Measurements from ENCODE around the gene HYAL3.

HYAL3 gene

DNA sequence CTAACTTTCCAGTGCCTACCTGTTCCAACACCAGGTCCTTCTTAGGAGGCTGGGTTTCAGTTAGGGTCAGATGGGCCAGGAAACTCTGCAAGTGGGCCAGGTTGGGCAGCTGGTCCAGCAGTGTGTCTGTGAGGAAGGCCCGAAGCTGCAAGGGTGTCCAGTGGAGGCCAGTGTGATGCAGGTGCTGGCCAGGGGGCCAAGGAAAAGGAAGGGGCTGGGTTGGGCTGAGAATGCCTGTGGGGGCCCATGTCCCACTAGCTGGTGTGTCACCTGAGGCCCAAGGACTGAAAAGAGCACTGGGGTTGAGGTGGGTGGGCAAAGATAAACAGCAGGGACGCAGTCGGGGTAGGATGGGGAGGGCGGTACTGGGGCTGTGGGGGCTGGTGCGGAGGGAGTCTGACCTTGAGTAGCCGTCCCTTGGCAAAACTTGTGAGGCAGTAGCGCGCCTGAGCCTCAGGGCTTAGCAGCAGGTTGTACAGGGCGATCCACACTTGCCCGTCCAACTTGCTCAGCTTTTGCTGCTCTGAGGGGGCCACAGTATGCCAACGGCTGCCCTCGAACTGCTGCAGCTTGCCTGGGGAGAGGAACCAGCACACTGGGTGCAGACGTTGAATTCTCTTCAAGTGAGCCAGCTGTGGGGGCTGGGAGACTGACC lies 42.9 kb upstream of the HYAL3 start:
- DNase-seq (ENCODE audit: low read depth), result no peak
- TF ChIP-seq, protein P1, sequence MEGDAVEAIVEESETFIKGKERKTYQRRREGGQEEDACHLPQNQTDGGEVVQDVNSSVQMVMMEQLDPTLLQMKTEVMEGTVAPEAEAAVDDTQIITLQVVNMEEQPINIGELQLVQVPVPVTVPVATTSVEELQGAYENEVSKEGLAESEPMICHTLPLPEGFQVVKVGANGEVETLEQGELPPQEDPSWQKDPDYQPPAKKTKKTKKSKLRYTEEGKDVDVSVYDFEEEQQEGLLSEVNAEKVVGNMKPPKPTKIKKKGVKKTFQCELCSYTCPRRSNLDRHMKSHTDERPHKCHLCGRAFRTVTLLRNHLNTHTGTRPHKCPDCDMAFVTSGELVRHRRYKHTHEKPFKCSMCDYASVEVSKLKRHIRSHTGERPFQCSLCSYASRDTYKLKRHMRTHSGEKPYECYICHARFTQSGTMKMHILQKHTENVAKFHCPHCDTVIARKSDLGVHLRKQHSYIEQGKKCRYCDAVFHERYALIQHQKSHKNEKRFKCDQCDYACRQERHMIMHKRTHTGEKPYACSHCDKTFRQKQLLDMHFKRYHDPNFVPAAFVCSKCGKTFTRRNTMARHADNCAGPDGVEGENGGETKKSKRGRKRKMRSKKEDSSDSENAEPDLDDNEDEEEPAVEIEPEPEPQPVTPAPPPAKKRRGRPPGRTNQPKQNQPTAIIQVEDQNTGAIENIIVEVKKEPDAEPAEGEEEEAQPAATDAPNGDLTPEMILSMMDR (IDR thresholded peaks at IDR 0.05; ENCODE audit: insufficient read depth, low read depth, low read length, missing control alignments), result no peak
- no peak overlapping the region for H3K4me3 ChIP-seq (ENCODE audit: low read length)

DNA sequence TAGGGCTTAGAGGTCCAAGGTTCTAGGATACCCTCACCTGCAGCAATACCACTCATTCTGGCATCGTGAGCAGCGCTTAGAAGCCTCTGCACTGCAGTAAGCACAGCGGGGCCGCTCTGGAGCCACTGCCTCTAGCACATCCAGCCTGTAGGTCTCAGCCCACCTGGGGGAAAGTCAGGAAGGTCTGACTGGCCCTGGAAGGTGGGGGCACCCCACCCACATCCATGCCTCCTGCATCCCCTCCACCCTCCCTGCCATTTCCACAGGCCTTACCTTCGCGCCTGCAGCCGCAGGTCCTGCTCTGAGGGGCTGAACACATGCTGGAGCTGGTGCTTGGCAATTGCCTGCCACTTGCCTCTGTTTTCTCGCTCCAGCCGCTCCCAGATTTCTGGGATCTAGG lies 42.3 kb upstream of the HYAL3 start:
- DNase-seq (ENCODE audit: low read depth), result no peak
- TF ChIP-seq, protein P1 (IDR thresholded peaks at IDR 0.05; ENCODE audit: insufficient read depth, low read depth, low read length, missing control alignments), result no peak
- H3K4me3 ChIP-seq (ENCODE audit: low read length), result no peak overlapping the region

DNA sequence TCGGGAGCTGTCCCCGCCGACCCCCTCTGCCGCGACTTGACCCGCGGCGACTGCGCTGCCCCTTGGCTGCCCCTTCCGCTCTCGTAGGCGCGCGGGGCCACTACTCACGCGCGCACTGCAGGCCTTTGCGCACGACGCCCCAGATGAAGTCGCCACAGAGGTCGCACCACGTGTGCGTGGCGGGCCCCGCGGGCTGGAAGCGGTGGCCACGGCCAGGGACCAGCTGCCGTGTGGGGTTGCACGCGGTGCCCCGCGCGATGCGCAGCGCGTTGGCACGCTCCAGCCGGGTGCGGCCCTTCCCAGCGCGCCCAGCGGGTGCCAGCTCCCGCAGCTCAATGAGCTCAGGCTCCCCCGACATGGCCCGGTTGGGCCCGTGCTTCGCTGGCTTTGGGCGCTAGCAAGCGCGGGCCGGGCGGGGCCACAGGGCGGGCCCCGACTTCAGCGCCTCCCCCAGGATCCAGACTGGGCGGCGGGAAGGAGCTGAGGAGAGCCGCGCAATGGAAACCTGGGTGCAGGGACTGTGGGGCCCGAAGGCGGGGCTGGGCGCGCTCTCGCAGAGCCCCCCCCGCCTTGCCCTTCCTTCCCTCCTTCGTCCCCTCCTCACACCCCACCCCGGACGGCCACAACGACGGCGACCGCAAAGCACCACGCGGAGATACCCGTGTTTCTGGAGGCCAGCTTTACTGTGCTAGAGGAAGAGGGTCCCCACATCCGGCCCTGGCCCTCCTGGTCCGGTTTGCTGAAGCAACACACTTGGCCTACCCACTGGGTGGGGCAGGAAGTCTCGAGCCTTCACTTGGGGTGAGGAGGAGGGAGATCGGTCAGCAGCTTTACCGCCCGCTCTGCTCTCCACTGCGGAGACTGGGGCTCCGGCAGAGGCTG lies 41.5 kb upstream of the HYAL3 start, which contains the start of gene RASSF1:
Gene RASSF1 (minus strand): TSS at position 389 of the 882 bp plus-strand sequence. CDS start 31 bp downstream, at position 358.
- H3K4me3 ChIP-seq (ENCODE audit: low read length), result peak within 1 kb of the TSS; percentile 59
- TF ChIP-seq, protein P1 (IDR thresholded peaks at IDR 0.05; ENCODE audit: insufficient read depth, low read depth, low read length, missing control alignments), result no peak
- DNase-seq (ENCODE audit: low read depth), result peak; percentile 70

DNA sequence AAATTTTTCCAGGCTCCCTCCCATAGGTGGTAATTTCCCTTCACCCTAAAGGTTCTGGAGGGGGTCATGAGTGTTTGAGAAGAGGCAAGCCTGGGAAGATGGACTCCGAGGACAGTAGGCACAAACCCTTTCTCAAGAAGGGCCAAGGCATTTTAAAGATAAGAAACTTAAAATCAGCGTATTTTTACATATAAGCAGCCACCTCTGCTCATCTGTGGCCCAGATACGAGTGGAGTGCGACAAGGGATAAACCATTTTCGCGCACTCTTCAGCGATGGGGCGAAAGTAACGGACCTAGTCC lies 40.9 kb upstream of the HYAL3 start:
- H3K4me3 ChIP-seq (ENCODE audit: low read length), result peak overlapping the region; percentile 59
- DNase-seq (ENCODE audit: low read depth), result no peak
- TF ChIP-seq, protein P1 (IDR thresholded peaks at IDR 0.05; ENCODE audit: insufficient read depth, low read depth, low read length, missing control alignments), result no peak

DNA sequence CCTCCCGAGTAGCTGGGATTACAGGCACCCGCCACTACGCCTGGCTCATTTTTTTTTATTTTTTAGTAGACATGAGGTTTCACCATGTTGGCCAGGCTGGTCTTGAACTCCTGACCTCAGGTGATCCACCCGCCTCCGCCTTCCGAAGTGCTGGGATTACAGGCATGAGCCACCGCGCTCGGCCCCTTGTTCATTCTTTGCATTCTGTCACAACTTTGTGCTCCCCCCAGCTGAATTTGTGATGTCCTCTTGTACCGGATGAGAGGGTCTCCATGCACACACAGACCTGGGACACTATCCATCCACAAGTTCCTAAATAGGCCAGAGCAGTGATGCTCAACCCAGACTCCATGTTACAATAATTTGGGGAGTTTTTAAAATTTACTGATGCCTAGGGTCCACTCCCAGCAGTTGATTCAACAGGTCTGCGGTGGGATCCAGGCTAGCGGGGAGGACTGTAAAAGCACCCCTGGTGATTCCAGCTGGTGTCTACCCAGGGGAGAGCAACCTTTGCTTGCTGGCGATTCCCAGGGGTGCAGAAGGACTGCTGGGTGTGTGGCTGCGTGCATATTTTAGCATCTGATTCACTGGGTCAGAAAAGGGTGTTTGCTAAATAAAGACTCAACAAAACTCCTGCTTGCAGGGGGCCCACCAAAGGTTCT lies 40.4 kb upstream of the HYAL3 start:
- TF ChIP-seq, protein P1 (IDR thresholded peaks at IDR 0.05; ENCODE audit: insufficient read depth, low read depth, low read length, missing control alignments), result no peak
- no peak for DNase-seq (ENCODE audit: low read depth)
- peak overlapping the region; percentile 59 for H3K4me3 ChIP-seq (ENCODE audit: low read length)

DNA sequence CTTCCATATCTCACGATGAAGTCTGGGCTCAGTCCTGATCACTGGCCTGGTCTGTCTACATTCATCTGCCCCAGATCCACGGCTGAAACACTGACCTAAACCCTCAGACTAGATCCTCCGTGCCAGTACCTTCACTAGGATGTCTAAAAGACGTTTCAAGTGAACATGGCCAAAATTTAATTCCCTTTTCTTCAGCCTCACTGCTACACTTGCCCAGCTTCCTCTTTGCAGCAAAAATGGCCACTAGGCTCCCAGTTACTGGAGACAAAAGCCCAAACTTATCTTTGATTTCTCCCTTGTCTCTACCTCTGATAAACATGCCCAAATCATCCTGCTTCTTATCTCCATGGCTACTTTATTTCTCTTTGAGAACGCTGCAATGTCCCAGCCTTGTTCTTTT lies 39.8 kb upstream of the HYAL3 start:
- no peak for DNase-seq (ENCODE audit: low read depth)
- H3K4me3 ChIP-seq (ENCODE audit: low read length), result no peak overlapping the region
- TF ChIP-seq, protein P1 (IDR thresholded peaks at IDR 0.05; ENCODE audit: insufficient read depth, low read depth, low read length, missing control alignments), result no peak

Measured in epithelial cell of esophagus (primary cell).